Activated CD4-positive, CD25-positive, alpha-beta regulatory T cell treated with anti-CD3 and anti-CD28 coated beads, Interleukin-2, amount 50 U/mL, for 72 hours (primary cell): ENCODE results near the gene DISC1.

Experiments
- DNase-seq: peaks from one replicate; pipeline ENCODE4 v3.0.0; 2021

Gene DISC1

DNA sequence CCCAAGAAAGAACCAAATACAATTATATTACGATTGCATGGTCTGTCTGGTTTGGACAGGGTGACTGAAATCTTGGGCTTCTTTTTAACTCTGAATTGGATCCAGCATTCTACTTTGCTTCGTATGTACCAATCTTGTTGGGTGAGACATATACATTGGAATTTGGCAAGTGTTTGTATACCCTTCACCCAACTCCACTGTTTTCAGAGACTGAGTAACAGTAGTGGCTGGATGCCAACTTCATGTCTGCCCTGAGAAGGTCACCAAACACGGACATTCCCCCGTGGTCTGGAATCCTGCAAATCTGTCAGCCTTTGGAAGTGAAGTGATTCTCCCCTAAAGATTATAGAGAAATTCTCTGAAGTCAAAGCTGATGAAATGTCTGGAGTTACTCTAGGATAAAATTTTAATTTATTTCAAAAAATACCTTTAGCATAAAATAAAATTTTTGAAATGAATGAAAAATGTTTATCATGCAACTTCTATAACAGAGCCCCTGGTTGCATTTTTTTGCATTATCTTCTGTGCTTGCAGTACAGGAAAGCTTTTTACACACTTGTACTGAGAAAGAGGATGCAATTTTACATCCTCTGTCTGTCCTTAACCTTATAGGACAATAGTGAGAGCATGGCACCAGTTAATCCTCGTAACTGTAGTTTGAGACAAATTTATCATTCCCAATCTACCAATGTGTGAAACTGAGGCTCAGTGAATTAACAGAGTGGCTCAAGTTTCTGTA, 201.8 kb downstream of the DISC1 start:
- DNase-seq, result no peak

DNA sequence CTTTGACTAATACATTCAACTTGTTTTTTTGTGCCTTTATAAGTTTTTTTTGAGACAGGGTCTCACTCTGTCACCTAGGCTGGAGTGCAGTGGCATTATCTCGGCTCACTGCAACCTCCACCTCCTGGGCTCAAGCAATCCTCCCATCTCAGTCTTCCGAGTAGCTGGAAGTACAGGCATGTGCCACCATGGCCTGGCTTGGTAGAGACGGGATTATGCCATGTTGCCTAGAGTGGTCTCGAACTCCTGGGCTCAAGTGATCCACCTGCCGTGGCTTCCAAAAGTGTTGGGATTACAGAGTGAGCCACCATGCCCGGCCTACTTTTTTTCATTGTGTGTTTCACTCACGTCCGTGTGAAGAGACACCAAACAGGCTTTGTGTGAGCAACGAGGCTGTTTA, 202.7 kb downstream of the DISC1 start:
- no peak for DNase-seq

DNA sequence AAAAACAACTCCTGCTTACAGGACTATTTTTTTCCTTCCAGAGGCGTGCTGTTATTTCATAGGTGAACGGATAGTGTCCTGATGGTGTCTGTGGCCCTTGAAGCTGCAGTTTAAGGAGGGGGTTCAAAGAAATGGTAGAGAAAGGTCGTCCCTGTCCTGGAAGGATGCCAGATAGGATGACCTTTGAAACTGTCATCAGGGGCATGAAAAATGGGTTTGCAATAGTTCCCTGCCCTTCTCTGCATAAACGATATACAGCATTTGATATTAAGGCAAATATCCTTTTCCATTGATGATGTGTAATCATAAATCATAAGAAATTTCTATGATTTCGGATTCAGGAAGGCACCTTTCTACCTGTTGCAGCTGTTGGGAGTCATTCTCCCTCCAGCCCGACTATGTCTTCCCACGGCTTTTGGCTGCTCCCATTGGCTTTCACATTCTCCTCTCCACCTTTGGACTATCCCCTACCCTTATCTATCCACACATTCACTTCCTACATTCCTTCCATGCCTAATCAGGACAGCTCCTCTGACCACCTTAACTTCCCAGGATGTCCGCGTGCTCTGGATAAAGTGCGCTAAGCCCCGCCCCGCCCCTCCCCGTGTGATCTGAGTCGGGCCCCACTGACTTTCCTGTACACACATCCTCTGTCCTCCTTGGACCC, 209.8 kb downstream of the DISC1 start:
- DNase-seq, result no peak

DNA sequence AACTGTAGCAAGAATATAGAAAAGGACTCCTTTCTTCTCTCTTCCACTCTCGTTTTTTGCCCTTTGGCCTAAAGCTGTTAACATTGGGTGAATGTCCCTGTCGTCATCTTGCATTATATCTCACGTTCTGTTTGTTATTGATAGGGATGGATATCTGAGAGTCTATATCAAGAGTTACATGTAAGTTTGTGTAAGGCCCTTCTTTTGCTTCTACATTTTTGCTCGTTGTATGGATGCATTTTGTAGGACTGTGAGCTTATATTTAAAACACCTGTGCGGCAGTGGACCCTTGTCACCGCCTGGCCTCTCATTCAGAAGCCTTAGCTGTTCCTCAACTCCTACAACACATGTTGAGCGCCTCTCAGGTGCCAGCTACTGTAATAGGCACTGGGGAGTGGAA, 211.9 kb downstream of the DISC1 start:
- no peak for DNase-seq

DNA sequence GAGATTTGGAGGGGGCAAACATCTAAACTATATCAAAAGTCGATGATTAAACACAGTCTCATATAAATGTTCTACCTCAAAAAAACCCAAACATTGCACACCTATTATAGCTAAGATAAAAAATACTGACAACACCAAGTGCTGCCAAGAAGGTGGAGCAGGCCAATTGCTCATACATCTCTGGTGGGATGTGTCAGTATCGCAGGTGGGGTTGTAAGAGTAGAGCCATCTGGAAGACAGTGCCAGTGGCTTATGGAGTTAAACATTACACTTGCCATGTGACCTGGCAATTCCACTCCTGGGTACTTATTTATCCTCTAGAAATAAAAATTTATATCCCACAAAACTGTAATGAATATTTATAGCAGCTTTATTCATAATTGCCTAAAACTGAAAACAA, 213.4 kb downstream of the DISC1 start:
- DNase-seq, result no peak

DNA sequence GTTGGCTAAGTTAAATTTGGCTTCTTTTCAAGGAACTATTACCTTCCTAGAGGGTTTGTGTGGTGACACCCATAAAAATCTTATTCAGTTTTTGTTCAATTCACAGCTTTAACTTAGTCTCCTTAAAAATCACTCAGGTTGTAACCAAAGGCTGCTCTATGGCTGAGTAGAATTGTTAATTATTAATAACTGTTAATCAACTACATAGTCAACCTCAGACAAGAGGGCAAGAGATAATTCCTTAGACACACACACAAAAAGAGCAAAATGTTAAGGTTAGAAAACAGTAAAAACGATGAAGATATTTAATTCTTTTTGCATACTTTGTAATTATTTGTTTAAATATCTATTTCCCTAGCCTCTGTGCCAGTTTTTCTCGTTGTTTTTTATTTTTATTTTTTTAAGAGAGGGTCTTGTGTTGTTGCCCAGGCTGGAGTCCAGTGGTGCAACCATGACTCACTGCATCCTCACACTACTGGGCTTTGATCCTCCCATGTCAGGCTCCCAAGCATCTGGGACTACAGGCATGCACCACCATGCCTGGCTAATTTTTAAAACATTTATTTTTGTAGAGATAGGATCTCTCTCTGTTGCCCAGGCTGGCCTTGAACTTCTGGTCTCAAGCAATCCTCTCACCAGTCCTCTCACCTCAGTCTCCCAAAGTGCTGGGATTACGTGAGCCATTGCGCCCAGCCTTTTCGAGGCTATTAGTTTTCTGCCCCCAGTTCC, 215.2 kb downstream of the DISC1 start:
- no peak for DNase-seq

DNA sequence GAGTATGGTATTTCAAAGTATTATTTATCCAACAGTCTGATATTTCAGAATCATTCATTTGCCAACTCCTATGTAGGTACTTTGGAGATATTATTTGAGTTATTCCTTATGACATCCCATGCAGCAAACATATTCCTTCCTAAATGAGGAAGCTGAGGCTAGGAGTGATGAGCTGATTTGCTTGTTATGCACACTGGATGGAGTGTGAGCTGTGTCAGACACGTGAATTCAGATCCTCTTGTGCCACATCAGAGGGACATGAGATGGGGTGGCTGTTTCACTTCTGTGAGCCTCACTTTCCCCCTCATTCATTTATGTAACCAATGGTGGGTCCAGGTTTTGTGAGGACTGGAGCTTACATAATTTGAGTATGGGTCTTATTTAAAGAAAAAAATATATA, 215.9 kb downstream of the DISC1 start:
- DNase-seq, result no peak

DNA sequence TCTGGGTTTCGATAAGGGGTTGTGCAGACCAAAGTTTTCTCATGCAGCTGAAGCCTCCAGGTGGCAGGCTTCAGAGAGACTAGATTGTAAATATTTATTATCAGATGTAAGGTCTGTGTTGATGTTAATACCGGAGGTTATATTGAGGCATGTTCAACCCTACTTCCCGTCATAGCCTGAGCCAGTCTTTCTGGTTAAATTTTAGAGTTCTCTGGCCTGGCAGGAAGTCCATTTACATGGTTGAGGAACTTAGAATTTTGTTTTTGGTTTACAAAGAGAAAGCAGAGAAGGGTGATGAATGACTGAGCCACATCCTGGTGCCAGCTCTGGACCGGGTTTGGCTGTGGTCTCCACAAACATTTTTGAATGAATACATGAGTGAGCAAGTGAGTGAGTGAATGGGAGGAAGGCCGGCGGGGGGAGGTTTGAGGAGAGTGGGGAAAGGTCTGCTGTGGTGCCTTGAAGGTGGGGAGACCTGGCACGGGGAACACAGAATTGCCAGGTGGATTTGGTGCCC, 218.5 kb downstream of the DISC1 start:
- no peak for DNase-seq

DNA sequence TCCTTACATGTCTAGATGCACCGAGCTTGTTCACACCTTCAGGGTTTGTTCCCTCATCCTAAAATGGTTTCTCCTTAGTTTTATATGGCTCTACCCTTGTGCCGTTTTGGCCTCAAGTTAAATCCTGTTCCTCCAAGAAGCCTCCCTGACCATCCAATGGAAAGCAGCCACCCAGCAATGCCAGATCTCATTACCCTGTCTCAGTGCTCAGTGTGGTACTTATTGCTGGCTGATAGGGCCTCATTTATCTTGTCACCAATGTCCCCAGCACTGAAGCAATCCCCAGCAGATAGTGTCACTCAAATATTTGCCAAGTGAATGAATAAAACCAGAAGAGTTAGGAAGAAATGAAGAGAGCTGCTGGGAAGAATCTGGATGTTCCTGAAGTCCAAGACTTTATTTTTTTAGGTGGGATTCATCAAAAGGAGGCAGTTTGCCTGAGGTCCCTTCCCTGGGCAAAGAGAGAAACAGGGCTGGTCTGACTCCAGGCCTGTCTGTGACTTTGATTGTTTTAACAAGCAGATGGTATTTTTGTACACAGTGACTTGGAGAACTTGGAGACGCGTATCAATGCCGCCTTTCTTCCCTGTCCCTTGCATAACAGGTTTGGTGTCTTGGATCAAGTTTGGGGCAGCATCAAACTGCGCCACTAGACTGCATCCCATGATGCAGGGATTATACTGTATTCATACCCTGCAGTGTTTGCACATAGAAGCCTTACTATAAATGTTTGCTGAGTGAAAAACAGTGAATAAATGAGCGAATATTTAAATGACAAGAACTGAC, 221.2 kb downstream of the DISC1 start:
- DNase-seq, result no peak

DNA sequence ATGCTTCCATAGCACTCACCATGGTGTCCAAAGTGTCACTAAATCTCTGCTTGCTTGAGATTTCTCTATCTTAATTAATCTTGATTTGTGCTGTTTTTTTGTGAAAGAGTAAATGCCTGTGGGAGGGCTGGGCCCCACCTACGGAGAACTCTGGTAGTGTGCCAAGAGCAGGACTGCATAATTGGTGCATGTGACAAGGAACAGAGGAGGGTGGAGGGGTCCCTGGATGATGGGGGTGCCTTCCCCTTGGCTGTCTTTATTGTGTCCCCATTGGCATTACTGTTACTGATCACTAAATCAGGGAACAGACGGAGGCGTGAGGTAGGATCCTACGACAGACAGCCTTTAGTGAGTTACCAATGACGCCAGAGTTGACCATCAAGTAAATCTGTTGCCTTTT, 223.4 kb downstream of the DISC1 start:
- no peak for DNase-seq

DNA sequence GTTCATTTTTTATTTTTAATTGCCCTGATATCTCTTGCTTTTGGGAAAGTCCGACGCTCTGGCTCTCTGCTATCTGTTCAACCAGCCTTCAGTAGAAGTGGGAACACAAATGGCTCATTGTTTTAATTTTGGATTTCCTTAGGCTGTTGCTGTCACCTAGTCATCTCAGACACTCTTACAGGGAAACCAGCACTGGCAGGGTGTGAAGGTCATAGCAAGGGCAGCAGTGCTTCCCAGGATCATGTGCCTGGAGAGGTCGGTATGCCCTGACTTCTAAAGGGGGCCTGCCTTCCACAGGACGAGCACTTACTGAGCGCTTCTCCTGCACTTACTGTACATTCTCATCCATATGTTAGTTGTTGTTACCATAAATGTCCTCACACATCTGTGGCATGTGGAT, 224.2 kb downstream of the DISC1 start:
- DNase-seq, result no peak

DNA sequence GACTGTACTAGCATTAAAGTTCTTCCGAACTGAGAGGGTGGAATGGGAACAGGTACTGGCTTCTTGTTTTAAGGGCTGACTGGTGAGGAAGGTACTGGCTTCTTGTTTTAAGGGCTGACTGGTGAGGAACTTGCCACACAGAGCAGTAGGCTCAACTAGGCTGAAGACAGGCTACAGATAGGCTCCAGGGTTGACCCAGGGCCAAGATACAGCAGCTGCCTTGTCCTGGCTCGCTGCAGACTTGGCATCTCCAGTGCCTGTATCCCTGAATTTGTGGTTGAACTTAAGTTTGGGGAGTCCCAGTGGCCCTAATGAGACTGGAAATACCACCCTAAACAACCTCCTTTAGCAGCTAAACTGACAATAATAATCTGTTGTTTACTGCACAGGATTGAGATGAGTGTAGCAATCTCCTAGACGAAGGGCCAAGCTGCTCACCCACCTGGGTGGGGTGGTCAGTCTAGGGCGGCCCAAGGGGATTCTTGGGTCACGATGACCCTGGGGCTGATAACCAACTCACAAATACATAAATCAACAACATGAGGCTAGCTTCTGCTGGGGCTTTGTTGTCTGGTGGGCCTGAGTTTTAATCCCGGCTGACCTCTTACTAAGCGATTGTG, 227.1 kb downstream of the DISC1 start:
- no peak for DNase-seq

DNA sequence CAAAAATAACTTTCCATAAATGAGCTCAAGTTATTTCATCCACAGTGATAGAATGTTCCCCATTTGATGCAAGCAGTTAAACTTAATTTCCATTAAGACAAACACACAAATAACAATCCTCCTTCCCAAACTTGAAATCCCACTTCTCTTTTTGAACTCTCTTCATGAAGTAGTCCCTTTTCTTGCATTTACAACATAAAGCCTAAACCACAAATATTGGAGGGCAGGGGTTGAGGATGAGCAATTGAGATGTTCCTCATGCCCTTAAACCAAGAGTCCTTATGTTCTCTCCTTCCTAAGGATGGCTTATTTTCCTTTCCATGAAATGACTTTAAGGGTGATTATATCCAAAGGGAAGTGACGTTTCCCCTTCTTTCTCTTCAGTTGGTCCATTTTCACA, 228.8 kb downstream of the DISC1 start:
- no peak for DNase-seq

DNA sequence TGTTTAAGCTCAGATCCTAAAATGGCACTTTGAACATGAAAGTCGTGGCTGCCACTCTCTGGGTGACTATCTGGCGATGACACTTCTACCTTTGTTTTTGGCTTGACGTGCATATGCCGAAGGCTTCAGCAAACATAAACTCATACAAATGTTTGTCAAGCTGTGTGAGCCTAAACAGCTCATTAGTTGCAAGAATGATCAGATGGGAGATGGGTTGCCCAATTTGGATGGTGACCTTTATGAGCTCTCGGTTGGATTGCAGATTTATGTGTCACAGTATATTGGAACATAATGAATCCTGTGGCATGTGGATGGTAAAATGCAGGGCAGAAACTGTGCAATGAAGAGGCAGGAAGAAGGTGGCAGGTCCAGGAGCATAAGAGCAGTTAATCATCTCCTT, 229.3 kb downstream of the DISC1 start:
- no peak for DNase-seq

DNA sequence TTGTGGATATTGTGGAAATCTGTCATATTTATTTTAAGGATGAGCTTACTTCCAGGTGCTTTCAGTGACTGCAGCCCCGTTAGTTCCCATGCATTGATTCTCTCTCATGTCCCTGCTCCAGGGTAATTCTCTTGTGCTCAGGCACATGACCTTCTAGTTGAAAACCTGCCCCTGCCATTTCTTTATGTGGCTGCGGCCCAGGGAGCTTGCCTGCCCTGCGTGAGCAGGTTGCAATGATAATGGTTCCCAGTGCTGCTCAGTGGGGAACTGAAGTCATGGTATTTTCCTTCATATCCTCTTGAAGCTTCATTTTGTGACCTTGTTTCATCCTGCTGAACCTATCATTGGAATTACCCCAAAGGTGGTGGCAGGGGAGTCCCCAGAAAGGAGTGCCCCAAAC, 229.8 kb downstream of the DISC1 start:
- DNase-seq, result no peak

DNA sequence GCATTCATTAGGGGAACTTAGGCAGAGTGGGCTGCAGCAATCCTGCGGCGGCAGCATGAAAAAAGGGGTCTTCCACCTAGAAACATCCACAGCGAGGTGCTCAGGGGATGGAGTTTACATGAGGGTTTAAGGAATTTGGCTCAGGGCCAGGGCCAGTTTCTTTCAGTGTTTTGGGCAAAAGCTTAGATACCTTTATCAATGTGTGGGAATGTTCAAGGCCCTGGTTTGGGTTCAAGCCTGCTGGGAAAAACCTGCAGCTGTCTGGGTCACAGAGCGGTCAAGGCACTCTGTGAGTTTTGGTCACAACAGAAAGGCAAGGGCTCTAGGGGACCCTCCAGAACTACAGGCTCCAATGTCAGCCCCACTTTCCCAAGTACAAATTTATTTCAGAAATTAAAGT, 230.3 kb downstream of the DISC1 start:
- DNase-seq, result no peak

DNA sequence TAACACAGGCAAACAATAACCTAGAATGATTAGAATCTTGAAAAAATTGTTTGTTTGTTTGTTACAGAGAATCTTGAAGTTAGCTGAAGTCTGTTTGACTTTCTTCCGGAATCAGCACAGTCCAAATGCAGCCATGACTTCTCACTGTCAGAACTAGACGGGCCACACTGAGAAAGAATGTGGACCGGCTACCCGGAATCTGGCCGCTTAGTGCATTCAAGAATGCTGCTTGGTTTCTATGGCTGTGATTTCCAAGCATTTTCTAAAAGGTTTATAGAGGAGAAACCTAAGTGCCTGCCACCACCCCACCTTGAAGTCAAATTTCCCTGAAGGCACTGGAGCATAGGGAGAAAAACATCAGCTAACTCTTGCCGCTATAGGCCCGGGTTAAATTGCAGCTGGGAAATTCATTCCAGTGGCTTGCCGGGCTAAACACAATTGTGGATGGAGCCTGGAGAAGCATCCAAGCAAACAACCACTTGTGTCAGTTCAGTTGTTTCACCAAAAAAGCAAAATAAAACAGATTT, 231.1 kb downstream of the DISC1 start:
- DNase-seq, result no peak

DNA sequence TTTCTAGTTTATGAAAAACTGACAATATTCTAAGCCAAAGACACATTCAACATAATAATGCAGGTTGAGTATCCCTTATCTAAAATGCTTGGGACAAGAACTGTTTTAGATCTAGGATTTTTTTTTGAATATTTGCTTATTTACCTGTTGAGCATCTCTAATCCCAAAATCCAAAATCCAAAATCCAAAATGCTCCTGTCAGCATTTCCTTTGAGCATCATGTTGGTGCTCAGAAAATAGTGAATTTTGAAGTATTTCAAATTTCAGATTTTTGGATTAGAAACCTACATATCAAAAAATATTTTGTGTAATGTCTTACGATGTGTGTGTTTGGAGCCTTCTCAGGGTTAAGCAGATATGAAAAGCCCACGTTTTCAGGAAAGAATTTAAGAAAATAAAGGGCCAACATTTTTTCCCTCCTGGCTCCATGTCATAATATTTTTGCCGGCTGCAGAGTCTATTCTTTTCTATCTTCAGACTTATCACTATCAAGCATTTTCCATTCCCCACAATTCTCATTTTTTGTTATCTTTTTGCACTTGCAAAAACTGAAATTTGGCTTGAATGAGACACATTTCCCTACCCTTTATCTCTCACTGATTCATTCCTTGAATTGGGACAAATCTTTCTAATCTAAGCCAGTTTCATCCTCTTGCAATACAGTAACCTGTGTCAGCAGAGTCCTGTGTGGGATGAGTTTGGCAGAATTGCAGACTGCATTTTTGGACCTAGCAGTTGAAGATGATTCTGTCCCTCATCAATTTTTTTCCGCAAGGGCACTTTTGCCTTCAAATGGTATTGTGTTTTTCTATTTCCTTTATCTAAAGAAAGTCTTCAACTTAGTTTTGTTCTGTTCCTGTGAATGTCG, 233.9 kb downstream of the DISC1 start:
- DNase-seq, result no peak

DNA sequence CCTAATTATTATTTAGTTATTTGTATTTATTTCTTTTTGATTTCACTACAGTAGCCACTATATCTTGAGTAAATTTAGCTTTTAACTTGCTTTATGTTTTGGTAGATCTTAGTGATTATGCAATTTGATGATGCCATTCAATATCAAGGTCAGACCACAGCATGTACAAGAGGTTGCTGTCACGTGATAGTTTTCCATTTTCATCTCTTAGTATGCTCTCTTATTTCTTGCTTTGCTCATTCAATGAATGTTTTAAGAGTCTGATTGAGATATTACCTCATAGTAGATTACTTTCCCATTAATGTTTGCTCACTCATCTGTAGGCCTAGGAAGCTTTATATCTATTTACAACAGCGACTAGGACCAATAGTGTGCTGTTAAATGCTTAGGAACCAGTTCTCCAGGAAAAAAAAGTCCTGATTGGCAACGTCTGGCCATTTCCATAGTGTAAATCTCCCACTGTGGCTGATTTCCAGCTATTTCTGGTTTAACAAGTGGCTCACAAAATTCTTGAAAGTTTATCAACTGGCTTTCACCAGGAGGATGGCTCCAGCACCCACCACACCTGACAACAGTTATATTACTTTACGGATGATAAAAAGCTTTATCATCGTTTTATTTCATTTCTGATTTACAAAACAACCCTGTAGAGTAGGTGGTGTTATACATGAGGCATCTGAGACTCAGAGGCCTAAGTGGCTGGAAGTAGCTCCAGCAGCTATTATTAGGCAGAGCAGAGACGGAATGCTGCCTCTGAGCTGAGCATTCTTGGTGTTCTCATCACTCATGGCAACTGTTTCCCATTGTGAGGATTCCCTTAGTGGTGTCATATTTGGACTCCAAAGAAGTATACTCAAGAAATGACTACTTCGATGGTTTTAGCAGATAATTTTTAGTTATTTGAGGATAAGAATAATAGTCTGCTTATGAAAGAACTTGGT, 235.2 kb downstream of the DISC1 start:
- no peak for DNase-seq

DNA sequence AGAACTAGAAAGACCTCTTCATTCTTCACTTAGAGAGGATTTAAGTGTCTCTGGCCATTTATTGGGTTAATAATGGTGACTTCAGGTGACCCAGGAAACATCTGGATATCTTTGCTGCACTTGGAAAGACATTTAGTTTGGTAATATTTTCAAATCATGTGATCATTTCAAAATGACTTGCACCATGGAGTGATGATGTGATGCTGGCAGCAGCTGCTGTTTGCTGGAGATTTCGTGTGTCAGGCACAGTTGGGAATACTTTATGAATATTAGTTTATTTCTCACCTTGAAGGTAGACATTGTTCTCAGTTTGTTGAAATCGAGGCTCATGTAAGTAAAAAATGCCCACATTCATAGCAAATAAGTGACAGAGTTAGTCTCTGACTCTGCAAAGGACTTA, 236.0 kb downstream of the DISC1 start:
- no peak for DNase-seq
